Measurements from ENCODE around the gene SRSF1. TPM values are rescaled to one million over a fixed set of nuclear protein-coding genes. Genes with fewer than 3 reads are reported as not detected.
"Not testable (repeated sequence)": the region's sequence is repeated elsewhere in the genome, so short reads cannot be mapped to it uniquely, and the experiment has no call there.

Gene SRSF1
- total RNA-seq, 1 experiment from 2014 or later = 381 TPM

DNA sequence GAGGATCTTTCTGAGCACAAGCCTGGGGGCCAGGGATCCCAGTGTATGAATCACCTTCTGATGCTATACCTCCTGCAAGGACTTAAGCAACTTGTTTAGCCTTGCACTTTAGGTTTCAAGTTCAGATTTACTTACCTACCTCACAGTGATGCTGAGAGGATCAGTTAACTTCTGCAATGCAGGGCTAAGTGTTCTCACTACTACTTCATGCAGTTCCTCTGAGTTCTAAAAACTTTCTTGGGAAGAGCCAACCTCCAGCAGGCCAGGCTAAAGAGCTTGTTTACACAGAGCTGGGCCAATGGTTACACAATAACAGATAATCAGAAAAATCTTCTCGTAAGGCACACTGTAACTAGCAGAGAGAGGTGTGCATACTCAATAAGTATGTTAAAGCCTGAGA is 32.0 kb downstream of the SRSF1 start:
- no peak overlapping the region for H3K4me3 Mint-ChIP-seq (ENCODE audit: unreplicated experiment)
- H3K4me1 Mint-ChIP-seq (ENCODE audit: insufficient read depth, unreplicated experiment) = peaks cover 13% of the 10 kb centered on the region
- TF ChIP-seq, protein P1, sequence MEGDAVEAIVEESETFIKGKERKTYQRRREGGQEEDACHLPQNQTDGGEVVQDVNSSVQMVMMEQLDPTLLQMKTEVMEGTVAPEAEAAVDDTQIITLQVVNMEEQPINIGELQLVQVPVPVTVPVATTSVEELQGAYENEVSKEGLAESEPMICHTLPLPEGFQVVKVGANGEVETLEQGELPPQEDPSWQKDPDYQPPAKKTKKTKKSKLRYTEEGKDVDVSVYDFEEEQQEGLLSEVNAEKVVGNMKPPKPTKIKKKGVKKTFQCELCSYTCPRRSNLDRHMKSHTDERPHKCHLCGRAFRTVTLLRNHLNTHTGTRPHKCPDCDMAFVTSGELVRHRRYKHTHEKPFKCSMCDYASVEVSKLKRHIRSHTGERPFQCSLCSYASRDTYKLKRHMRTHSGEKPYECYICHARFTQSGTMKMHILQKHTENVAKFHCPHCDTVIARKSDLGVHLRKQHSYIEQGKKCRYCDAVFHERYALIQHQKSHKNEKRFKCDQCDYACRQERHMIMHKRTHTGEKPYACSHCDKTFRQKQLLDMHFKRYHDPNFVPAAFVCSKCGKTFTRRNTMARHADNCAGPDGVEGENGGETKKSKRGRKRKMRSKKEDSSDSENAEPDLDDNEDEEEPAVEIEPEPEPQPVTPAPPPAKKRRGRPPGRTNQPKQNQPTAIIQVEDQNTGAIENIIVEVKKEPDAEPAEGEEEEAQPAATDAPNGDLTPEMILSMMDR (IDR thresholded peaks at IDR 0.05; ENCODE audit: unreplicated experiment) = no peak
- H3K9me3 Mint-ChIP-seq (ENCODE audit: unreplicated experiment) = no peaks in the 10 kb centered on the region
- ChIA-PET POLR2A (interaction anchor here (0.7 to 1.6 kb wide), 5 partner anchors 11 to 117 kb away, joined by 3 to 8 read pairs (median 3); partner anchors contain the start of gene CUEDC1), CTCF (interaction anchor here (1.0 to 2.2 kb wide), 5 partner anchors 10 to 141 kb away, joined by 3 to 13 read pairs (median 7); no protein-coding TSS in a partner anchor)
- H3K36me3 Mint-ChIP-seq (ENCODE audit: insufficient read depth, unreplicated experiment) = peaks cover 71% of the 10 kb centered on the region
- BruUV-seq (replicated peaks) = no TSS peak
- intact Hi-C loops (cut with micrococcal nuclease) = no loop called here
- H3K27ac Mint-ChIP-seq (ENCODE audit: low read depth, unreplicated experiment) = peak overlapping the region; percentile 53
- H3K27me3 Mint-ChIP-seq (ENCODE audit: insufficient read depth, unreplicated experiment) = no peaks in the 10 kb centered on the region
- no peak for DNase-seq (ENCODE audit: unreplicated experiment)

DNA sequence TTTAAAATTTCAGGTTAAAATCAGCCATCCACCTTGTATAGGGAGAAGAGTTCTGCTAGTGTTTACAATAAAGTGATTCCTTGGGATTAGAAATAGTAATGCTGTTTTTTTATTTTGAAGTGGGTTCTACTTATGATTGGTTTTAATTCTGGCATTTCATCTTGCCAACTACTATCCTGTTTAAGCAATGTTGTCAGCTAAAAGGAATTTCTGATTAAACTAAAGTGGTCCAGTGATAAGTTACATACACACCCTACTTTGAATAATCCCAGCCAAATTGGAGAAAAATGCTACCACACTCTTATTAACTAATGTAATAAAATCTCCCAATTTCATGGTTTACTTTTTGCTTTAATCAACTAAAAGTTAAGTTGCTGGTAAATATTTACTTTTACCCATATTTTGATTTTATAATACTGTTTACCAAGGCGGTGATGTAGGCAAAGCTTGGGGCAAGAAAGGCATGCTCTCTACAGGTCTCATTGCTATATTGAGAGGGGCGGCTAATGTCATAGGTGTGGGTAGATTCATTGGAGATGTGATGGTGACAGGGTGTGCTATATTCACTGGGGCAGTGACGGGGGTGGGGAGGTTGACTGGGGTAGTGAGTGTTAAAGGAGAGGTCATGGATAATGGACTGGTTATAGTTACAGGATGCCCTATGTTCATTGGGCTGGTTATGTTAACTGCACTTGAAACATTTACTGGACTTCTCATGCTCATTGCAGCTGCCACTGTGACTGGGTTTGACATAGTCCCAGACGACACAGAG is 32.8 kb downstream of the SRSF1 start:
- H3K9me3 Mint-ChIP-seq (ENCODE audit: unreplicated experiment); H3K4me3 Mint-ChIP-seq (ENCODE audit: unreplicated experiment); DNase-seq (ENCODE audit: unreplicated experiment); H3K27me3 Mint-ChIP-seq (ENCODE audit: insufficient read depth, unreplicated experiment); intact Hi-C loops (cut with micrococcal nuclease); H3K27ac Mint-ChIP-seq (ENCODE audit: low read depth, unreplicated experiment): not testable (repeated sequence)
- POLR2A ChIA-PET = interaction anchor here (0.6 to 1.6 kb wide), 4 partner anchors 12 to 95 kb away, joined by 3 to 8 read pairs (median 4); partner anchors contain the start of gene CUEDC1
- BruUV-seq (replicated peaks) = TSS peak; percentile 22
- Mint-ChIP-seq H3K4me1 (ENCODE audit: insufficient read depth, unreplicated experiment) (peaks cover 13% of the 10 kb centered on the region), H3K36me3 (ENCODE audit: insufficient read depth, unreplicated experiment) (peaks cover 63% of the 10 kb centered on the region)
- CTCF ChIA-PET = interaction anchor here (1.0 to 2.2 kb wide), 3 partner anchors 11 to 115 kb away, joined by 4 to 13 read pairs (median 8); no protein-coding TSS in a partner anchor

DNA sequence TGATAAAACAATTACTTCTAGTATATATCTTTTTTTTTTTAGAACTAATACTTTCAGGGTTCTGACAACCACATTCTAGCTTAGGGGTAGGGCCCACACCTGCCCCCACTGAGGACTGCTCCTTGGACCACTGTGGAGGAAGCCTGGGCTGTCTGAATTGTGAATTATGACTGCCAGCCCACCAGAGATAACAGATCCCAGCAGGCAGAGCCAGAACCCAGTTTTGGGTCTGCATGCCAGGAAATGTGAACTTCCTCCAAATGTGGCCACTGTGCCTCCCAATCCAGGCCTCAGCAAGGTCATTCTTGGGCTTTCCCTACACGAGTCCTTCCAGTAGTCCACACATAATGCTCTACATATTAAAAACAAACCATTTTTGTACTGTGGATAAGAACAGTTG is 34.9 kb downstream of the SRSF1 start:
- DNase-seq (ENCODE audit: unreplicated experiment) = no peak
- H3K4me1 Mint-ChIP-seq (ENCODE audit: insufficient read depth, unreplicated experiment) = peaks cover 7% of the 10 kb centered on the region
- H3K27me3 Mint-ChIP-seq (ENCODE audit: insufficient read depth, unreplicated experiment) = no peaks in the 10 kb centered on the region
- BruUV-seq (replicated peaks) = no TSS peak
- CTCF ChIA-PET = interaction anchor here (0.6 to 0.9 kb wide), 4 partner anchors 16 to 119 kb away, joined by 3 to 7 read pairs (median 4); partner anchors contain the start of gene CUEDC1
- intact Hi-C loops (cut with micrococcal nuclease) = no loop called here
- peaks cover 44% of the 10 kb centered on the region for H3K36me3 Mint-ChIP-seq (ENCODE audit: insufficient read depth, unreplicated experiment)
- POLR2A ChIA-PET = interaction anchor here (0.6 to 1.6 kb wide), 3 partner anchors 9 to 18 kb away, joined by 3 to 4 read pairs (median 3); no protein-coding TSS in a partner anchor
- no peaks in the 10 kb centered on the region for H3K9me3 Mint-ChIP-seq (ENCODE audit: unreplicated experiment)
- H3K4me3 Mint-ChIP-seq (ENCODE audit: unreplicated experiment) = no peak overlapping the region
- H3K27ac Mint-ChIP-seq (ENCODE audit: low read depth, unreplicated experiment) = no peak overlapping the region
- TF ChIP-seq, protein P1 (IDR thresholded peaks at IDR 0.05; ENCODE audit: unreplicated experiment) = no peak

DNA sequence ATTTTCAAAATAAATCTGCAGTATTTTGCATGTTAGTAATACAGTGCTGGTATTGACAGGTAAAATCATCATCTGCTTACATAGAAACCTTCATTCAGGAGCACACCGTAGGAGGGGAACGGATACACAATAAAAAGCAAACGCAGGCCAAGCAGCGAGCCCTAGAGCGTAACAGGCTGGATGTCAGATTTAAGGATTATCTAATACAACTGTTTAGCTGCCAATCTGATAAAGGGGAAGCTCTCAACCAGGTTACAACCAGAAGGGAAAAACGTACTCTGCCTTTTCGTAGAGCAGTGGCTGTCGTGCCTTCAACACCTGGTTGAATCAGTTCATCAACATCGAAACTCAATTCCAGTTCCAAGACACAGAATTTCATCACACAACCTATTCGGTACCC is 35.5 kb downstream of the SRSF1 start:
- TF ChIP-seq, protein P1 (IDR thresholded peaks at IDR 0.05; ENCODE audit: unreplicated experiment) = no peak
- BruUV-seq (replicated peaks) = no TSS peak
- Mint-ChIP-seq H3K4me1 (ENCODE audit: insufficient read depth, unreplicated experiment) (peaks cover 7% of the 10 kb centered on the region), H3K27me3 (ENCODE audit: insufficient read depth, unreplicated experiment) (no peaks in the 10 kb centered on the region), H3K9me3 (ENCODE audit: unreplicated experiment) (no peaks in the 10 kb centered on the region), H3K4me3 (ENCODE audit: unreplicated experiment) (no peak overlapping the region), H3K27ac (ENCODE audit: low read depth, unreplicated experiment) (peak overlapping the region; percentile 60), H3K36me3 (ENCODE audit: insufficient read depth, unreplicated experiment) (peaks cover 38% of the 10 kb centered on the region)
- POLR2A ChIA-PET = interaction anchor here (1.2 to 1.6 kb wide), 2 partner anchors 10 to 64 kb away, joined by 3 to 4 read pairs; no protein-coding TSS in a partner anchor
- CTCF ChIA-PET = interaction anchor here (0.6 to 0.7 kb wide), 2 partner anchors 24 to 118 kb away, joined by 3 to 4 read pairs; no protein-coding TSS in a partner anchor
- intact Hi-C loops (cut with micrococcal nuclease) = no loop called here
- DNase-seq (ENCODE audit: unreplicated experiment) = no peak
